HG02884 (cell line): ENCODE measurements around the gene NEDD8.

Experiments used
- ATAC-seq: cut with Tn5 transposase; IDR thresholded peaks from one replicate; pipeline ENCODE4 v1.9.1; 2021; ENCODE audit warnings: mild to moderate bottlenecking, moderate library complexity; ENCODE audit not compliant: unreplicated experiment

The NEDD8 gene

GRCh38 chr14:24264298-24264697, 32.1 kb upstream of the NEDD8 start:
- no peak for ATAC-seq

GRCh38 chr14:24263848-24264247, 31.7 kb upstream of the NEDD8 start:
- no peak for ATAC-seq

GRCh38 chr14:24262821-24263733, 30.9 kb upstream of the NEDD8 start, which contains the start of gene TGM1:
Gene TGM1 (minus strand): TSS chr14:24263177. CDS start chr14:24262352, 825 bp downstream.
- no peak for ATAC-seq

DNA sequence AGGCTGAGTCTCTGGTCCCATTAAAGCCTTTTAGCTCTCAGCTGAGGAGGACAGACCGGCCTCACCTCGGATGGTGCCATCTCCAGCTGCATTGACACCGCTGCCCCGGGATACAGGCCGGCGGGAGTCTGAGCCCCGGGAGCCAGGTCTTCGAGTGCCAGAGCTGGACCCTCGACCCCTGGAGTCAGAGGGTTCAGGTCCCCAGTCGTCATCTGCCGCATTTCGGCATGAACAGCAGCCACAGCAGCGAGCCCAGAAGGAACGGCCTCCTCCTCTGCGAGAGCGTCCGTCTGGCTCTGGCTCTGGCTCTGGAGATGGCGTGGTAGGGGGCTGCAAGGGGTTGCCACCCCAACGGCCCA, 29.8 kb upstream of the NEDD8 start:
- no peak for ATAC-seq

DNA sequence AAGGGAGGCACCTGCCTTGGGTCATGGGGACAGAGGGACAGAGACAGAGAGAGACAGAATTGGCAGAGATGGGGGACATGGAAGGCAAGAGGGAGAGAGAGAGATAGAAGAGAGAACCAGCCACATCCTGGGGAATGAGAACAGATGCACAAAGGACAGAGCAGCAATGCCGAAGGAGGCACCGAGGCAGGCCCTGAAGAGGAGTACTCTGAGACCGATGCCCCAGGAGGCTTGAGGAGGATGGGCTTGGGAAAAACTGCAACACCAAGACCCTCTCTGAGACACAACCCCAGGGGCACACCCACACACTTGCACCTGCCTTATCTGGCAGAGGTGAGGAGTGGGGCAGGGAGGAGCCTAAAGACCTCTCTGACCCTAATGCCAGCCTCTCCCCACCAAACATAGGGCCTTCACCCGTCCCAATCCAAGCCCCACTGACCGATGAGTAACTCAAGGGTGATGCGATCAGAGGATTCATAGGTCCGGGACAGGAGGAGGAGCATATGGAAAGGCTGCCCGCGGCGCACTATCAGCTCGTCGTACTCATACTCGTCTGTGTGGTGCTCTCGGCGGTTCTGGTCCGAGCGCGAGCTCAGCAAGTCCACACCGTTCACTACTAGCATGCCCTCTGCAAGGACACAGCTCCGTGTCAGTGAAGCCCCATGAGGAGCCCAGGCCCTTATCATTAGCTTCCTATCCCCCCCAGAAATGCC, 29.2 kb upstream of the NEDD8 start:
- no peak for ATAC-seq

DNA sequence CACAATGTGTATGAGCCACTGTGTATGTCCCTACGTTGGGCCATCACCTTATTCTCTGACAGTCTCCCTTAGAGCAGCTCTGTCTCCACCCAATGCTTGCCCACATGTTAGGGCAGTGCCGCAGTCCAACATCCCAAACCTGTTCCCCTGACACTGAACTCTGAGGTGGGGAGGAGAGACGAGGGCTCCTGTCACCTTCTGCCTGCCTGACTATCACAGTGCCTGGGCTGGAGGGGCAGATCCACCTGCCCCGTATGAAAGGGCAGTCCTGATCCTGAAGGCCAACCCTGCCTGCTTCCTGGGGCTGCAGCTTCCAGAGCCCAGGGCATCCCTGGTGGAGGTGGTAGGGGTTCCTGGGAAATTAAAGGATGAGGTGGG, 28.6 kb upstream of the NEDD8 start:
- no peak for ATAC-seq

DNA sequence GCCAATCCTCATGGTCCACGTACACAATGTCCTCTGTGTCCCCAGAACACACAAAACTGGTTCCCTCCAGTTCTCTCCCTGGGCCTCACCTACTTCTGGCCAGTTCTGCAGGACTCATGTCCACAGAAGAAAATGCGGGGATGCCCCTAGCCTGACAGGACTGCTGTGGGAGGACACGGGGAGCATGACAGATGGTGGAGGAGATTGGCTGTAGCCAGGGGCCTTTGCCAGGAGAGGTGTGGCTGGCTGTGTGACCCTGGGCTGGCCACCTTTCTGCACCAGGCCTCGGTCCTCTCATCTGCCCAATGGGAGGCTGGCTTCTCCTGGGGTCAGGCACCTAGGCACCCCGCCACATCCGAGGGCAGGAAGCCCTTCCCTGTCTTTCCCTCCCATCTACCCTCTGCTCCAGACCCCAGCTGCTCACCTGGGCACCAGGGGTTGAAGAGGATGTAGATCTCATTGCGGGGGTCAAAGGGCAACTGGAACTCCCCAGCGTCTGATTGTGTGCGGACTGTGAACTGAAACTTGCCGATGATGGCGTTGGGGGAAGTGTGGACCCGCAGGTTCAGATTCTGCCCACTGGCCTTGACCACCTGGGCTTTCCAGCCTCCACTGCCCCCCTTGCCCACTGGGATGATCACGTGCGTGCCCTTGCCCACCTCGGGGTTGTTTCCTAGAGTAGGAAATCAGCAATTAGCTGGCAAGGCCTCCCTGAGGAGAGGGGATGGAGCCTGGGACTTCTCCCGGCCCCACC, 28.0 kb upstream of the NEDD8 start:
- ATAC-seq = no peak

DNA sequence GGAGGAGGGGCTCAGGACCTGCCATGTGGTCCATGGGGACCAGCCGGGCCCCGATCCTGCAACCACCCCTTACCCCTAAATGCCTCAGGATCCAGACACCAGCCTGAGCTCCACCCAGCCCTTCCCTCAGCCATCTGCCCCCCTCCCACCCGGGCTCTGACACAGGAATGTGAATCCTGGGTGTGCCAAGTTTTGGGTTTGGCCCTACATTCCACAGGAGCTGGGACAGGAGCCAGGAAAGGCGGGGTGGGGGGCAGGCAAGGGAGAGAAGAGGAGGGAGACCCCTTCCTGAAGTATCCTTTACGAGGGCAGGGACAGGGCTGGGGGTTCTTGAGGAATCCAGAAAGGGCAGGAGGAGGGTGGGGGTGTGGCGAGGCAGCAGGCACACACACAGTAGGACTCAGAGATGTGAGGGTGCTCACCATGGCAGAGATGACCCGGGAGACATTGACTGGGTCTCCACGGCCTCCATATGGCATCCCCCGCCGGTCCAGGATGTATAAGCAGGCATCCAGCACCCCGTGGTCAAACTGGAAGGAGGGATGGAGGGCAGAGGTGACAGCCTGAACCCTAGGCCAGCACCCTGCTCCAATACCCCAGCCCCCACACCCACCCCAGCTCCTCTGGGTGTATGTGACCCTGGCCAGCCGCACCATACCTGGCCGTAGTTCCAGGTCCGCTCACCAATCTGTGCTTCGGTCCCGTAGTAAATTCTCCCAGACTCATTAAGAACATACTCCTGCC, 27.3 kb upstream of the NEDD8 start:
- no peak for ATAC-seq

- ATAC-seq = no peak
Observed at GRCh38 chr14:24258548-24259265, 26.5 kb upstream of the NEDD8 start.

- ATAC-seq = no peak
Observed at GRCh38 chr14:24258119-24258518, 26.0 kb upstream of the NEDD8 start.

DNA sequence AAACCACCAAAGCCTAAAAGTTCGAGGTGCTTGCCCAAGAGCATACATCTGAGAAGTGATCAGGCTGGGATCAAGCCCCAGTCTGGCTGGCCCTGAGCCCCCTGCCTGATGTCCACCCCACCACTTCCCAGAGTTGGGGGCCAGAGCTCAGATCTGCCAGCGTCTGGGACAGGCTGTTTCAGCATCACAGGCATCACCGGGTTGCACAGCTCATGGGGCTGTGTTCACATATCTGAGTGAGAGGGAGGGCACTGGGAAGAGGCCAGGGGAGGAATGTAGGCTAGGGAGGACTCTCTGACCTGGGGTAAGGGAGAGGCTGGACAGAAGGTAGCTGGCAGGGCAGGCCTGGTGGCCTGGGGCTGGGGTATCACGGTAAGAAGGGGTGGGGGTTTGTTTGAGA, 24.8 kb upstream of the NEDD8 start:
- no peak for ATAC-seq

- no peak for ATAC-seq
Observed at GRCh38 chr14:24255931-24256711, 24.0 kb upstream of the NEDD8 start.

- ATAC-seq = no peak
Observed at GRCh38 chr14:24255438-24255837, 23.3 kb upstream of the NEDD8 start.

DNA sequence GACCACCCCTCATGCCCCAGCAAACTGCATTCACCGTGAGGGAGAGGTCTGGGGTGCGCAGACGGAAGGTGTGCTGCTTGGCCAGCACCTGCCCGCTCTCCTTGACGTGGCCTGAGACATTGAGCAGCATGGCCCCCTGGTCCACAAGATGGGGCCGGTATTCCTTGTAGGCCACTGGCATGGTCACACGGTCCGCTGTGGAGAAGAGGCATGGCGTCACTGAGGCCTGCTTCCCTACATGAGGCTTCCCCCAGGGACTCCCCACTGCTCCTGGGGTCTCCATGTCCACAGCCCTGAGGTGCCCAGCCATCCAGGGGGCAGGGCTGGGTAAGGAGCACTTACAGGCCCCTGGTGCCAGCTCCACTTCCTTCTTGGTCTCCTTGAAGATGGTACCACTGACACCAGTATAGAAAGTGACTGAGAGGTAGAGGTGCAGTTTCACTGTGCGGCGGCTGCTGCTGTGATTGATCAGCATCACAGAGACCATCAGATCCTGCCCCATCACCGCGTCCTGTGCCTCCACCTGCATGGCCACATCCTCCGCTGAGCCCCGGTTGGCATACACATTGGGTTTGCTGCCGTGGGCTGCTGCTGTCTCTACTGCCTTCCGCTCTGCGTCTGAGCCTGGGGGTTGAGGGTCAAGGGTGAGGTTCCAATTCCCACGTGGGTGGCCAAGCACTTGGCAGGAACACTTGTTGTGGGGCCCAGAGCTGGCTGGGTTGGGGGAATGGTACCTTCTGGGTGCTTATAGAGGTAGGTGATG, 22.6 kb upstream of the NEDD8 start:
- no peak for ATAC-seq

DNA sequence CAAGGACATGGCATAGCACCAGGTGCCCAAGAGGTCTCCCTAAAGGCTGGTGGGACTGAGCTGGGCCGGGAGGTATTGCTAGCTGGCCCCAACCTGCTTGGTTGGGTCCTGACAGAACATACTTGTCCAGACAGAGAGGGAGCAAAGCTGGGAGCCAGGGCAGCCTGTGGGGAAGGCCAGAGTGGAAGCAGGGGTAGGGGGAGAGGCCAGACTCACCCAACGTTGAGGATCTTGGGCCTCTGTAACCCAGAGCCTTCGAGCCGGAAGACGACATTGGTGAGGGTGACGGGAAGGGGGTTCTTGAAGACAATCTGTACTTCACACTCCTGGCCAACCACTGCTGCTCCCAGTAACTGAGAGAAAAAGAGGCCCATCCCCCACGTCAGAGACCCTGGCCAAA, 21.8 kb upstream of the NEDD8 start:
- no peak for ATAC-seq

DNA sequence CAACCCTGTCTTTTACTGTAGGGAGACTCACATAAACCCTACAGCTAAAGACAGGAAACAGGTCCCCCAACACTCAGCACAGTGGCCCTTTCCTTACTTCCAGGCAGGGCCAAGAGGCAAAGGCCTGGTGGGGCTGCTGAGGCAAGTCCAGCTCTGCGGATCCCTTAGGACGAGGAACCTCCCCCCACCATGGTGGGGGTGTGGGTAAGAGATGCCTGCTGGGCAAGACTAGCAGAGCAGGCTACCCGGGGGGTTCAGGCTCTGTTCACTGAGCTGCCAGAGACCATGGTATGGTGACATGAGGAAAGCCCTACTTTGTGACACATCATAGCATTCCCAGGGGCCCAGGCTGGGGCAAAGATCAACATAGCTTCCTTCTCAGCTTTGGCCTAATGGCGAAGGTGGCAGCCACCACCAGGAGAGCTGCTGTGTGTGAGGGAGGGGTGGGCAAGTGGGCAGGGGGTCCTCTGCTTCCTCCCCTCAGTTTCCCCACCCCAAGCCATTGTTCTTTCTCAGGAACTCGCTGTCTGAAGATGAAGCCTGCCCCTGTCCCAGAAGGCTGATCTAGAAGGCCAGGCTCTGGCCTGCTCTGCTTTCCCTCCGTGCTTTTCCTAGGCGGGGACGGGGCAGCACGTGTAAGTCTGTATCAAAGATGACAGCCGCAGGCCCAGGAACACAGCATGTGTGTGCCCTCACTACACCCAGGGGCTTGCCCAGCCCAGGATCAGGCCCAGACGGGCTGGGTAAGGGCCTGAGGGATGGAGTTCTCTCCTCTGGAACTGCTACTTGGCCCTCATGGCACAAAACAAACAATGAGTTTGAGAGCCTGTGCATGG, 20.3 kb upstream of the NEDD8 start:
- ATAC-seq = no peak

DNA sequence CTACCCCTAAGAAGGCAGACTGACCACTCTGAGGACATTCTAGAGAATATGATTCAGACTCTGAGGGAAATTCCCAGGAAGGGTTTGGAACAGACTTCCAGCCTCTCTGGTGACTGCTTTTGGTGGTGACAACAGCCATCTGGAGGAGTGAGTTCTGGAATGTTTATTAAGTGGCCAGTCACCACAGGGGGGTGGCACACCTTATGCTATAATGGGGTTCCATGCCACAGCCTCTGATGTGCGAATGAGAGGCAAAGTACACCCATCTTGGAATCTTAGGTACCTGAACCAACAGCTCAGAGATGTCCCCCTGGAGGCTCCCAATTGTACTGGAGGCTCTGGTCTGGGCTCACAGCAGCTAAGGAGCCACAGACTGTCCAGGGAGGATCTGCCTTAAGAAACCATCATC, 19.7 kb upstream of the NEDD8 start:
- no peak for ATAC-seq

- ATAC-seq = no peak
Observed at GRCh38 chr14:24250354-24250753, 18.2 kb upstream of the NEDD8 start.
